Astrocyte of the cerebellum (primary cell): ENCODE measurements around the gene SORCS2.

Experiments used
- DNase-seq: peaks from one replicate; pipeline ENCODE4 v3.0.0-alpha.2; 2011; ENCODE audit warnings: low read depth
- H3K4me3 ChIP-seq: 2 replicates; pipeline ENCODE4 v1.5.1; 2011; ENCODE audit warnings: mild to moderate bottlenecking, low read depth, low read length, moderate library complexity
- CTCF ChIP-seq: IDR thresholded peaks from 2 replicates; pipeline ENCODE4 v1.5.1; 2012; ENCODE audit warnings: low read length, low read depth, moderate library complexity, mild to moderate bottlenecking; ENCODE audit errors: missing control alignments
- in situ Hi-C: cut with HindIII; loops from 2 replicates; pipeline ENCODE4 v1.10.0; 2017; ENCODE audit warnings: low sequenced_read_pairs

Gene SORCS2

DNA sequence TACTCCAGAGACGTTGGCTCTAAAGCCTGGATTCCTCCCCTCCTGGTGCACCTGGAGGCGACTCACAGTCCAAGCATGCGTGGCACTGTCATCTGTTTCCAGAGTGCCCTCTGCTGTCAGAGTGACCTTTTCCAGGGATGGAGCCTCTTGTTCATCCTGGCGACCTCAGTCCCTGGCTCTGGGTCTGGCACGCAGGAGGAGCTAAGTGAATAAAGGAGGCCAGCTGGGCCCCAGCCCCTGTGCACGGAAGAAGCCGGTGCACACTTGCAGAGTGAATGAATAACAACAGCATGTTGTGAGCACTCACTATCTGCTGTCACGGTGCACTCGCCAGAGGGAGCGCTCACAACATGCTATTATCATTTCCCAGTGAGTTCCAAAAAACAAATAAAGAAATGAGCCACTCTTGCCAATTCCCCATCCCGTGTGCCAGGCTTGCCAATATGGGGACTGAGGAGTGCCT is 270.2 kb downstream of the SORCS2 start:
- peak; percentile 35 for TF ChIP-seq CTCF
- in situ Hi-C loops, result no loop called here
- no peak for DNase-seq

GRCh38 chr4:7463566-7464258 is 271.4 kb downstream of the SORCS2 start:
- TF ChIP-seq CTCF, result no peak
- H3K4me3 ChIP-seq, result no peak overlapping the region
- in situ Hi-C loops, result no loop called here
- no peak for DNase-seq

More for the DNA sequence above, 270.2 kb downstream of the SORCS2 start:
- H3K4me3 ChIP-seq, result no peak overlapping the region

GRCh38 chr4:7464259-7464655 is 271.9 kb downstream of the SORCS2 start:
- H3K4me3 ChIP-seq, result no peak overlapping the region
- in situ Hi-C loops, result no loop called here
- TF ChIP-seq CTCF, result no peak
- no peak for DNase-seq

GRCh38 chr4:7465017-7465416 is 272.7 kb downstream of the SORCS2 start:
- no peak for TF ChIP-seq CTCF
- H3K4me3 ChIP-seq, result no peak overlapping the region
- DNase-seq, result no peak
- in situ Hi-C loops, result no loop called here

- in situ Hi-C loops, result no loop called here
- no peak overlapping the region for H3K4me3 ChIP-seq
- DNase-seq, result no peak
- no peak for TF ChIP-seq CTCF
Observed at GRCh38 chr4:7466215-7466614, 273.9 kb downstream of the SORCS2 start.

GRCh38 chr4:7466904-7467303 is 274.6 kb downstream of the SORCS2 start:
- TF ChIP-seq CTCF, result no peak
- in situ Hi-C loops, result no loop called here

More at GRCh38 chr4:7466904-7467303, 274.6 kb downstream of the SORCS2 start:
- DNase-seq, result no peak
- H3K4me3 ChIP-seq, result no peak overlapping the region
